ENCODE data around the gene ATF4.

ATF4 gene

GRCh38 chr22:39558254-39558727, 37.9 kb downstream of the ATF4 start:
- H3K4me3 ChIP-seq (ENCODE audit: low read depth, low read length): no peak overlapping the region
- DNase-seq (ENCODE audit: low read depth): no peak
- in situ Hi-C loops (cut with HindIII; ENCODE audit: low sequenced_read_pairs): loop anchor here (25.0 kb wide), 1 partner anchor 454 kb away; no protein-coding TSS in a partner anchor
- no peak for TF ChIP-seq CTCF (IDR thresholded peaks at IDR 0.05; ENCODE audit: low read depth, low read length, missing control alignments)

GRCh38 chr22:39558950-39559349, 38.6 kb downstream of the ATF4 start:
- no peak for TF ChIP-seq CTCF (IDR thresholded peaks at IDR 0.05; ENCODE audit: low read depth, low read length, missing control alignments)
- no peak for DNase-seq (ENCODE audit: low read depth)
- H3K4me3 ChIP-seq (ENCODE audit: low read depth, low read length): no peak overlapping the region
- in situ Hi-C loops (cut with HindIII; ENCODE audit: low sequenced_read_pairs): loop anchor here (25.0 kb wide), 1 partner anchor 453 kb away; no protein-coding TSS in a partner anchor

GRCh38 chr22:39559456-39560105, 39.2 kb downstream of the ATF4 start:
- in situ Hi-C loops (cut with HindIII; ENCODE audit: low sequenced_read_pairs): loop anchor here (25.0 kb wide), 1 partner anchor 453 kb away; no protein-coding TSS in a partner anchor
- TF ChIP-seq CTCF (IDR thresholded peaks at IDR 0.05; ENCODE audit: low read depth, low read length, missing control alignments): peak; percentile 45
- DNase-seq (ENCODE audit: low read depth): no peak
- H3K4me3 ChIP-seq (ENCODE audit: low read depth, low read length): no peak overlapping the region

GRCh38 chr22:39560127-39560526, 39.8 kb downstream of the ATF4 start:
- TF ChIP-seq CTCF (IDR thresholded peaks at IDR 0.05; ENCODE audit: low read depth, low read length, missing control alignments): no peak
- no peak for DNase-seq (ENCODE audit: low read depth)
- in situ Hi-C loops (cut with HindIII; ENCODE audit: low sequenced_read_pairs): loop anchor here (25.0 kb wide), 1 partner anchor 452 kb away; no protein-coding TSS in a partner anchor
- H3K4me3 ChIP-seq (ENCODE audit: low read depth, low read length): no peak overlapping the region

- DNase-seq (ENCODE audit: low read depth): no peak
- TF ChIP-seq CTCF (IDR thresholded peaks at IDR 0.05; ENCODE audit: low read depth, low read length, missing control alignments): no peak
Measured at GRCh38 chr22:39562839-39563489, 42.6 kb downstream of the ATF4 start.

GRCh38 chr22:39563571-39564428, 43.4 kb downstream of the ATF4 start:
- DNase-seq (ENCODE audit: low read depth): no peak
- in situ Hi-C loops (cut with HindIII; ENCODE audit: low sequenced_read_pairs): loop anchor here (25.0 kb wide), 1 partner anchor 449 kb away; no protein-coding TSS in a partner anchor

More at GRCh38 chr22:39562839-39563489, 42.6 kb downstream of the ATF4 start:
- no peak overlapping the region for H3K4me3 ChIP-seq (ENCODE audit: low read depth, low read length)
- in situ Hi-C loops (cut with HindIII; ENCODE audit: low sequenced_read_pairs): loop anchor here (25.0 kb wide), 1 partner anchor 449 kb away; no protein-coding TSS in a partner anchor

More at GRCh38 chr22:39563571-39564428, 43.4 kb downstream of the ATF4 start:
- TF ChIP-seq CTCF (IDR thresholded peaks at IDR 0.05; ENCODE audit: low read depth, low read length, missing control alignments): no peak
- no peak overlapping the region for H3K4me3 ChIP-seq (ENCODE audit: low read depth, low read length)
